ENCODE measurements around the gene METTL8. TPM values are rescaled to one million over a fixed set of nuclear protein-coding genes. Genes with fewer than 3 reads are reported as not detected.

METTL8 gene
- total and polyA plus RNA-seq, 2 experiments from 2014 or later: 60.9 to 64.3 TPM

DNA sequence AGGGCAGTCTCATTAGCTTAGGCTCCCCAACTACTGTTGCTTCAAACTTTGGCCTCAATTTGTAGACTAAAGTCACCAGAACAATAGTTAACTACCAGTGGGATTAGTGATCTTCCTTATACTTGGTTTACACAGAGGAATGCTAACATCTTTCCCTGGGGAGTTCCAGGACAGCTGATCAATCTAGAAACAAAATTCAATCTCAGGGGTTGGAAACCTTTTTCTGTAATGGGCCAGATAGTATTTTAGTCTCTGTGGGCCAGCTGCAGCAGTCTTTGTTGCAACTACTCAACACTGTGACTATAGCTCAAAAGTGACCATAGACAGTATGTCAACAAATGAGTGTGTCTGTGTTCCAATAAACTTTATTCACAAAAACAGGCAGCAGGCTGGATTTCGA is 85.7 kb downstream of the METTL8 start:
- DNase-seq (ENCODE audit: low spot score) (no peak), ATAC-seq (no peak)
- no peaks in the 10 kb centered on the region for H3K9me2 ChIP-seq (ENCODE audit: insufficient read depth)
- Mint-ChIP-seq H3K4me3 (no peak overlapping the region), H3K36me3 (ENCODE audit: low read depth) (peaks cover 22% of the 10 kb centered on the region), H3K9me3 (peaks cover 11% of the 10 kb centered on the region; the same call in 1 of the 3 replicates), H3K27ac (no peak overlapping the region), H3K4me1 (peaks cover 4% of the 10 kb centered on the region; the same call in 1 of the 3 replicates), H3K27me3 (ENCODE audit: insufficient read depth, low read depth, poor library complexity) (no peaks in the 10 kb centered on the region)
- H4K20me1 ChIP-seq (replicated peaks; ENCODE audit: insufficient read depth): no peaks in the 10 kb centered on the region
- H3K79me2 ChIP-seq (replicated peaks; ENCODE audit: insufficient read depth): no peaks in the 10 kb centered on the region
- H2AFZ ChIP-seq: no peak overlapping the region
- peaks cover 10% of the 10 kb centered on the region; the same call in 1 of the 2 replicates for H3K36me3 ChIP-seq (ENCODE audit: insufficient read depth)
- no peaks in the 10 kb centered on the region for H3F3A ChIP-seq (replicated peaks; ENCODE audit: low read depth)
- H3K4me1 ChIP-seq (ENCODE audit: insufficient read depth): no peaks in the 10 kb centered on the region; the same call in 1 of the 2 replicates
- no peak overlapping the region for H3K4me3 ChIP-seq
- no peak overlapping the region for H3K4me2 ChIP-seq
- TF ChIP-seq EZH2 (IDR thresholded peaks at IDR 0.05; ENCODE audit: low read depth, unreplicated experiment) (no peak), ZNF114 (CRISPR knock-in tag; IDR thresholded peaks at IDR 0.05) (no peak)
- H3K27me3 ChIP-seq (ENCODE audit: insufficient read depth): no peaks in the 10 kb centered on the region
- no peak overlapping the region for H3K27ac ChIP-seq (ENCODE audit: low read depth)

DNA sequence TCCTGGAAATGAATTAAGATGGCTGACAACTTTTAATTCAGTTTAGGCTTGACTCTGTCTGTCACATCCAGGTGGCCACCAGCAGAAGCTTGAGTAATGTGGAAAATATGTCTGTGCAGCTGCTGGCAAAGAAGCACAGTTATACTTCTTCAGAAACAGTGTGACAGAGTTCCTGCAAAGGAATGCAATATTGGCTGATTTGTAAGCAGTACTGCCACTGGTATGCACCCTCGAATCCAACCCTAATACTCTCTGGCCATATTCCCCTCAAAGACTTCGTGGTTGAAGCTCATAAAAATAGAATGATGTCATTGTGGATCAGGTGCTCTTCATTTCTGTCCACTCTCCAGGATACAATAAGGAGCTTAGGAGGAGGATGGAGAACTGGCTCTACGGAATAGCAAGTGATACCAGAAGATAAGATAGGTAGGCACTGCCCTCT is 86.2 kb downstream of the METTL8 start:
- Mint-ChIP-seq H3K27me3 (ENCODE audit: insufficient read depth, low read depth, poor library complexity) (no peaks in the 10 kb centered on the region), H3K4me3 (no peak overlapping the region), H3K9me3 (peaks cover 10% of the 10 kb centered on the region; the same call in 1 of the 3 replicates), H3K36me3 (ENCODE audit: low read depth) (peaks cover 20% of the 10 kb centered on the region; the same call in 2 of the 3 replicates), H3K27ac (no peak overlapping the region), H3K4me1 (peaks cover 4% of the 10 kb centered on the region; the same call in 1 of the 3 replicates)
- DNase-seq (ENCODE audit: low spot score) (no peak), ATAC-seq (no peak)
- Histone ChIP-seq H3K27me3 (ENCODE audit: insufficient read depth) (no peaks in the 10 kb centered on the region), H3K9me2 (ENCODE audit: insufficient read depth) (no peaks in the 10 kb centered on the region), H4K20me1 (replicated peaks; ENCODE audit: insufficient read depth) (no peaks in the 10 kb centered on the region), H3K4me3 (no peak overlapping the region), H2AFZ (no peak overlapping the region), H3K27ac (ENCODE audit: low read depth) (no peak overlapping the region), H3K36me3 (ENCODE audit: insufficient read depth) (peaks cover 10% of the 10 kb centered on the region; the same call in 1 of the 2 replicates), H3K4me1 (ENCODE audit: insufficient read depth) (no peaks in the 10 kb centered on the region; the same call in 1 of the 2 replicates), H3K79me2 (replicated peaks; ENCODE audit: insufficient read depth) (no peaks in the 10 kb centered on the region), H3F3A (replicated peaks; ENCODE audit: low read depth) (no peaks in the 10 kb centered on the region), H3K4me2 (no peak overlapping the region)
- TF ChIP-seq NANOG (IDR thresholded peaks at IDR 0.05; ENCODE audit: borderline replicate concordance): no peak
- TF ChIP-seq, protein P1, sequence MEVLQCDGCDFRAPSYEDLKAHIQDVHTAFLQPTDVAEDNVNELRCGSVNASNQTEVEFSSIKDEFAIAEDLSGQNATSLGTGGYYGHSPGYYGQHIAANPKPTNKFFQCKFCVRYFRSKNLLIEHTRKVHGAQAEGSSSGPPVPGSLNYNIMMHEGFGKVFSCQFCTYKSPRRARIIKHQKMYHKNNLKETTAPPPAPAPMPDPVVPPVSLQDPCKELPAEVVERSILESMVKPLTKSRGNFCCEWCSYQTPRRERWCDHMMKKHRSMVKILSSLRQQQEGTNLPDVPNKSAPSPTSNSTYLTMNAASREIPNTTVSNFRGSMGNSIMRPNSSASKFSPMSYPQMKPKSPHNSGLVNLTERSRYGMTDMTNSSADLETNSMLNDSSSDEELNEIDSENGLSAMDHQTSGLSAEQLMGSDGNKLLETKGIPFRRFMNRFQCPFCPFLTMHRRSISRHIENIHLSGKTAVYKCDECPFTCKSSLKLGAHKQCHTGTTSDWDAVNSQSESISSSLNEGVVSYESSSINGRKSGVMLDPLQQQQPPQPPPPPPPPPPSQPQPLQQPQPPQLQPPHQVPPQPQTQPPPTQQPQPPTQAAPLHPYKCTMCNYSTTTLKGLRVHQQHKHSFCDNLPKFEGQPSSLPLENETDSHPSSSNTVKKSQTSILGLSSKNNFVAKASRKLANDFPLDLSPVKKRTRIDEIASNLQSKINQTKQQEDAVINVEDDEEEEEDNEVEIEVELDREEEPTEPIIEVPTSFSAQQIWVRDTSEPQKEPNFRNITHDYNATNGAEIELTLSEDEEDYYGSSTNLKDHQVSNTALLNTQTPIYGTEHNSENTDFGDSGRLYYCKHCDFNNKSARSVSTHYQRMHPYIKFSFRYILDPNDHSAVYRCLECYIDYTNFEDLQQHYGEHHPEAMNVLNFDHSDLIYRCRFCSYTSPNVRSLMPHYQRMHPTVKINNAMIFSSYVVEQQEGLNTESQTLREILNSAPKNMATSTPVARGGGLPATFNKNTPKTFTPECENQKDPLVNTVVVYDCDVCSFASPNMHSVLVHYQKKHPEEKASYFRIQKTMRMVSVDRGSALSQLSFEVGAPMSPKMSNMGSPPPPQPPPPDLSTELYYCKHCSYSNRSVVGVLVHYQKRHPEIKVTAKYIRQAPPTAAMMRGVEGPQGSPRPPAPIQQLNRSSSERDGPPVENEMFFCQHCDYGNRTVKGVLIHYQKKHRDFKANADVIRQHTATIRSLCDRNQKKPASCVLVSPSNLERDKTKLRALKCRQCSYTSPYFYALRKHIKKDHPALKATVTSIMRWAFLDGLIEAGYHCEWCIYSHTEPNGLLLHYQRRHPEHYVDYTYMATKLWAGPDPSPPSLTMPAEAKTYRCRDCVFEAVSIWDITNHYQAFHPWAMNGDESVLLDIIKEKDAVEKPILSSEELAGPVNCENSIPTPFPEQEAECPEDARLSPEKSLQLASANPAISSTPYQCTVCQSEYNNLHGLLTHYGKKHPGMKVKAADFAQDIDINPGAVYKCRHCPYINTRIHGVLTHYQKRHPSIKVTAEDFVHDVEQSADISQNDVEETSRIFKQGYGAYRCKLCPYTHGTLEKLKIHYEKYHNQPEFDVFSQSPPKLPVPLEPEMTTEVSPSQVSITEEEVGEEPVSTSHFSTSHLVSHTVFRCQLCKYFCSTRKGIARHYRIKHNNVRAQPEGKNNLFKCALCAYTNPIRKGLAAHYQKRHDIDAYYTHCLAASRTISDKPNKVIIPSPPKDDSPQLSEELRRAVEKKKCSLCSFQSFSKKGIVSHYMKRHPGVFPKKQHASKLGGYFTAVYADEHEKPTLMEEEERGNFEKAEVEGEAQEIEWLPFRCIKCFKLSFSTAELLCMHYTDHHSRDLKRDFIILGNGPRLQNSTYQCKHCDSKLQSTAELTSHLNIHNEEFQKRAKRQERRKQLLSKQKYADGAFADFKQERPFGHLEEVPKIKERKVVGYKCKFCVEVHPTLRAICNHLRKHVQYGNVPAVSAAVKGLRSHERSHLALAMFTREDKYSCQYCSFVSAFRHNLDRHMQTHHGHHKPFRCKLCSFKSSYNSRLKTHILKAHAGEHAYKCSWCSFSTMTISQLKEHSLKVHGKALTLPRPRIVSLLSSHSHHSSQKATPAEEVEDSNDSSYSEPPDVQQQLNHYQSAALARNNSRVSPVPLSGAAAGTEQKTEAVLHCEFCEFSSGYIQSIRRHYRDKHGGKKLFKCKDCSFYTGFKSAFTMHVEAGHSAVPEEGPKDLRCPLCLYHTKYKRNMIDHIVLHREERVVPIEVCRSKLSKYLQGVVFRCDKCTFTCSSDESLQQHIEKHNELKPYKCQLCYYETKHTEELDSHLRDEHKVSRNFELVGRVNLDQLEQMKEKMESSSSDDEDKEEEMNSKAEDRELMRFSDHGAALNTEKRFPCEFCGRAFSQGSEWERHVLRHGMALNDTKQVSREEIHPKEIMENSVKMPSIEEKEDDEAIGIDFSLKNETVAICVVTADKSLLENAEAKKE (CRISPR knock-in tag; IDR thresholded peaks at IDR 0.05): no peak
- TF ChIP-seq, protein P2, sequence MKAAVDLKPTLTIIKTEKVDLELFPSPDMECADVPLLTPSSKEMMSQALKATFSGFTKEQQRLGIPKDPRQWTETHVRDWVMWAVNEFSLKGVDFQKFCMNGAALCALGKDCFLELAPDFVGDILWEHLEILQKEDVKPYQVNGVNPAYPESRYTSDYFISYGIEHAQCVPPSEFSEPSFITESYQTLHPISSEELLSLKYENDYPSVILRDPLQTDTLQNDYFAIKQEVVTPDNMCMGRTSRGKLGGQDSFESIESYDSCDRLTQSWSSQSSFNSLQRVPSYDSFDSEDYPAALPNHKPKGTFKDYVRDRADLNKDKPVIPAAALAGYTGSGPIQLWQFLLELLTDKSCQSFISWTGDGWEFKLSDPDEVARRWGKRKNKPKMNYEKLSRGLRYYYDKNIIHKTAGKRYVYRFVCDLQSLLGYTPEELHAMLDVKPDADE (IDR thresholded peaks at IDR 0.05): no peak
- no peak for TF ChIP-seq EZH2phosphoT487 (IDR thresholded peaks at IDR 0.05; ENCODE audit: unreplicated experiment)
- no peak for TF ChIP-seq EZH2 (IDR thresholded peaks at IDR 0.05; ENCODE audit: low read depth, unreplicated experiment)
- TF ChIP-seq, protein P3, sequence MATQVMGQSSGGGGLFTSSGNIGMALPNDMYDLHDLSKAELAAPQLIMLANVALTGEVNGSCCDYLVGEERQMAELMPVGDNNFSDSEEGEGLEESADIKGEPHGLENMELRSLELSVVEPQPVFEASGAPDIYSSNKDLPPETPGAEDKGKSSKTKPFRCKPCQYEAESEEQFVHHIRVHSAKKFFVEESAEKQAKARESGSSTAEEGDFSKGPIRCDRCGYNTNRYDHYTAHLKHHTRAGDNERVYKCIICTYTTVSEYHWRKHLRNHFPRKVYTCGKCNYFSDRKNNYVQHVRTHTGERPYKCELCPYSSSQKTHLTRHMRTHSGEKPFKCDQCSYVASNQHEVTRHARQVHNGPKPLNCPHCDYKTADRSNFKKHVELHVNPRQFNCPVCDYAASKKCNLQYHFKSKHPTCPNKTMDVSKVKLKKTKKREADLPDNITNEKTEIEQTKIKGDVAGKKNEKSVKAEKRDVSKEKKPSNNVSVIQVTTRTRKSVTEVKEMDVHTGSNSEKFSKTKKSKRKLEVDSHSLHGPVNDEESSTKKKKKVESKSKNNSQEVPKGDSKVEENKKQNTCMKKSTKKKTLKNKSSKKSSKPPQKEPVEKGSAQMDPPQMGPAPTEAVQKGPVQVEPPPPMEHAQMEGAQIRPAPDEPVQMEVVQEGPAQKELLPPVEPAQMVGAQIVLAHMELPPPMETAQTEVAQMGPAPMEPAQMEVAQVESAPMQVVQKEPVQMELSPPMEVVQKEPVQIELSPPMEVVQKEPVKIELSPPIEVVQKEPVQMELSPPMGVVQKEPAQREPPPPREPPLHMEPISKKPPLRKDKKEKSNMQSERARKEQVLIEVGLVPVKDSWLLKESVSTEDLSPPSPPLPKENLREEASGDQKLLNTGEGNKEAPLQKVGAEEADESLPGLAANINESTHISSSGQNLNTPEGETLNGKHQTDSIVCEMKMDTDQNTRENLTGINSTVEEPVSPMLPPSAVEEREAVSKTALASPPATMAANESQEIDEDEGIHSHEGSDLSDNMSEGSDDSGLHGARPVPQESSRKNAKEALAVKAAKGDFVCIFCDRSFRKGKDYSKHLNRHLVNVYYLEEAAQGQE (IDR thresholded peaks at IDR 0.05; ENCODE audit: unreplicated experiment): no peak
- no peak for TF ChIP-seq CREB1 (CRISPR knock-in tag; IDR thresholded peaks at IDR 0.05; ENCODE audit: low read depth)
- no peak for TF ChIP-seq ZNF331 (CRISPR knock-in tag; IDR thresholded peaks at IDR 0.05; ENCODE audit: low read depth)
- TF ChIP-seq ZNF114 (CRISPR knock-in tag; IDR thresholded peaks at IDR 0.05): no peak
- TF ChIP-seq POLR2AphosphoS5 (IDR thresholded peaks at IDR 0.05; ENCODE audit: low read depth): no peak
- no peak for TF ChIP-seq JUNB (IDR thresholded peaks at IDR 0.05; ENCODE audit: unreplicated experiment)
- TF ChIP-seq STAT1 (IDR thresholded peaks at IDR 0.05; ENCODE audit: unreplicated experiment): no peak
